GM12878 (cell line): ENCODE measurements around the gene C17orf114.

Source experiments
- DPF2 ChIP-seq: fragments of 450-650 bp; IDR thresholded peaks from 2 replicates; pipeline ENCODE4 v1.6.1; 2017; ENCODE audit warnings: mild to moderate bottlenecking
- JUND ChIP-seq: IDR thresholded peaks from 2 replicates; pipeline ENCODE4 v1.6.1; 2012; ENCODE audit warnings: low read depth, mild to moderate bottlenecking, low read length, improper control_type of control experiment, moderate library complexity
- RAD21 ChIP-seq: IDR thresholded peaks from 2 replicates; pipeline ENCODE4 v1.6.1; 2011; ENCODE audit warnings: mild to moderate bottlenecking, low read depth, low read length, moderate library complexity; ENCODE audit not compliant: insufficient read depth
- TAF1 ChIP-seq: IDR thresholded peaks from 2 replicates; pipeline ENCODE4 v1.6.1; 2011; ENCODE audit warnings: mild to moderate bottlenecking, low read depth, low read length, borderline replicate concordance
- TF ChIP-seq, protein P1 (sequence below), 3 experiments: IDR thresholded peaks in 2 of 3; conservative IDR thresholded peaks in 1 of 3; 2 replicates each; pipeline ENCODE4 v1.5.1; 2011; ENCODE audit warnings: low read depth in 3 of 3, low read length in 3 of 3, mild to moderate bottlenecking in 3 of 3, control low read depth in 2 of 3, moderate library complexity in 2 of 3, inconsistent platforms in 1 of 3, mixed read lengths in 1 of 3; ENCODE audit not compliant: control insufficient read depth in 2 of 3, insufficient read depth in 1 of 3; ENCODE audit errors: extremely low read depth in 1 of 3

DNA sequence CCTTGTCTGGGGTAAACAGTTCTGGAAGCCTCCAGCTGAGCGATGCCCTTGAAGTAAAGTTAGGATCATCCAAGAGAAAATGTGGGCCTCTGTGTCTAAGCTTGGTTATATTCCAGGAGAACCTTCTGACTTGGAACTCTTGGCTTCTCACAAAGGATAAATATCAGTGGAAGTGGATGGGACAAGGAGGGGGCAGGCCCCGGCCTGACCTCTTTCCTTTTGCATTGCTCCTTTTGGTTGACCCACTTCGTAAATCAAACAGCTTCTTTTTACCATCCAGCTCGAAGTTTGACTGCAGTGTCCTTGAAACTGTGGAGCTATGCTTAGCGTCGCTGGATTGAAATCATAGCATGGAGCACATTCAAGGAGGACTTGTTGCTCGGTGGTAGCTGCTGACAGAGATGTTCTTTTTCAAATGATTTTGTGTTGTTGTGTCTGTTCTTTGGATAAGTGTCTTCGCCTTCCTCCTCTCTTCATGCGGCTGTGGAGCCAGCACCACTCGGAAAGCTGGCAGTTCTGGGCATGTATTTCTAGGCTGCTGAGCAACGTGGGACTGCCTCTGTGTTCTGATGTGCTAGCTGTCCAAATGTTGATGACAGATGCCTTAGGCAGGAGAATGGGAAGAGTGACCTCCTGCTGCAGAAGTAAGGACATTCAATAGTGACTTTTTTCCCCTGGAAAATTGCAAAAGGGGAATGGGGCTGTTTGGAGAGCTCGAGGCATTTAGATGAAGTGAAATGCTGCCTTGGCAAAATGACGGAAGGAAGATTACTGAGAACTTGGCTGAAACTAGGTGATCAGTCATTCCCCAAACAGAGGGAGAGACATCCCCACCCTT lies 35.6 kb upstream of the C17orf114 start:
- no peak for TF ChIP-seq JUND
- no peak for TF ChIP-seq TAF1
- no peak for TF ChIP-seq RAD21
- no peak for TF ChIP-seq DPF2
- TF ChIP-seq, protein P1, sequence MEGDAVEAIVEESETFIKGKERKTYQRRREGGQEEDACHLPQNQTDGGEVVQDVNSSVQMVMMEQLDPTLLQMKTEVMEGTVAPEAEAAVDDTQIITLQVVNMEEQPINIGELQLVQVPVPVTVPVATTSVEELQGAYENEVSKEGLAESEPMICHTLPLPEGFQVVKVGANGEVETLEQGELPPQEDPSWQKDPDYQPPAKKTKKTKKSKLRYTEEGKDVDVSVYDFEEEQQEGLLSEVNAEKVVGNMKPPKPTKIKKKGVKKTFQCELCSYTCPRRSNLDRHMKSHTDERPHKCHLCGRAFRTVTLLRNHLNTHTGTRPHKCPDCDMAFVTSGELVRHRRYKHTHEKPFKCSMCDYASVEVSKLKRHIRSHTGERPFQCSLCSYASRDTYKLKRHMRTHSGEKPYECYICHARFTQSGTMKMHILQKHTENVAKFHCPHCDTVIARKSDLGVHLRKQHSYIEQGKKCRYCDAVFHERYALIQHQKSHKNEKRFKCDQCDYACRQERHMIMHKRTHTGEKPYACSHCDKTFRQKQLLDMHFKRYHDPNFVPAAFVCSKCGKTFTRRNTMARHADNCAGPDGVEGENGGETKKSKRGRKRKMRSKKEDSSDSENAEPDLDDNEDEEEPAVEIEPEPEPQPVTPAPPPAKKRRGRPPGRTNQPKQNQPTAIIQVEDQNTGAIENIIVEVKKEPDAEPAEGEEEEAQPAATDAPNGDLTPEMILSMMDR (IDR thresholded peaks at IDR 0.05 in 2 of 3, conservative IDR thresholded peaks at IDR 0.05 in 1 of 3; ENCODE audit: control insufficient read depth in 2 of 3, extremely low read depth in 1 of 3, insufficient read depth in 1 of 3, low read depth in 3 of 3, low read length in 3 of 3): no peak
